Breast epithelium (tissue), 3 donors: ENCODE data around the gene RAB27B.

Source experiments
- POLR2AphosphoS5 ChIP-seq, 3 donors: sonication (generic); formaldehyde crosslinking; IDR thresholded peaks; one replicate each; pipeline ENCODE4 v1.6.1; 2017; ENCODE audit warnings: antibody characterized with exemption in 3 of 3
- TF ChIP-seq, protein P1 (sequence below), 3 donors: fragments of 450-650 bp; IDR thresholded peaks; one replicate each; pipeline ENCODE4 v1.5.1; 2016 to 2017; ENCODE audit warnings: antibody characterized with exemption in 3 of 3, mild to moderate bottlenecking in 3 of 3, moderate library complexity in 3 of 3

GRCh38 chr18:54813977-54814565 is 14.2 kb upstream of the RAB27B start:
- TF ChIP-seq, protein P1, sequence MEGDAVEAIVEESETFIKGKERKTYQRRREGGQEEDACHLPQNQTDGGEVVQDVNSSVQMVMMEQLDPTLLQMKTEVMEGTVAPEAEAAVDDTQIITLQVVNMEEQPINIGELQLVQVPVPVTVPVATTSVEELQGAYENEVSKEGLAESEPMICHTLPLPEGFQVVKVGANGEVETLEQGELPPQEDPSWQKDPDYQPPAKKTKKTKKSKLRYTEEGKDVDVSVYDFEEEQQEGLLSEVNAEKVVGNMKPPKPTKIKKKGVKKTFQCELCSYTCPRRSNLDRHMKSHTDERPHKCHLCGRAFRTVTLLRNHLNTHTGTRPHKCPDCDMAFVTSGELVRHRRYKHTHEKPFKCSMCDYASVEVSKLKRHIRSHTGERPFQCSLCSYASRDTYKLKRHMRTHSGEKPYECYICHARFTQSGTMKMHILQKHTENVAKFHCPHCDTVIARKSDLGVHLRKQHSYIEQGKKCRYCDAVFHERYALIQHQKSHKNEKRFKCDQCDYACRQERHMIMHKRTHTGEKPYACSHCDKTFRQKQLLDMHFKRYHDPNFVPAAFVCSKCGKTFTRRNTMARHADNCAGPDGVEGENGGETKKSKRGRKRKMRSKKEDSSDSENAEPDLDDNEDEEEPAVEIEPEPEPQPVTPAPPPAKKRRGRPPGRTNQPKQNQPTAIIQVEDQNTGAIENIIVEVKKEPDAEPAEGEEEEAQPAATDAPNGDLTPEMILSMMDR (IDR thresholded peaks at IDR 0.05) = no peak
- no peak for TF ChIP-seq POLR2AphosphoS5 (IDR thresholded peaks at IDR 0.05)
